ENCODE measurements around the gene SLC36A3. TPM values are rescaled to one million over a fixed set of nuclear protein-coding genes. Genes with fewer than 3 reads are reported as not detected.
"Not testable (repeated sequence)": the region's sequence is repeated elsewhere in the genome, so short reads cannot be mapped to it uniquely, and the experiment has no call there.

SLC36A3 gene
- total RNA-seq, 1 donor from 2014 or later: not detected

- intact Hi-C loops (cut with DNase I): loop anchor here (10.0 kb wide), 1 partner anchor 191 kb away; no protein-coding TSS in a partner anchor
- H3K27ac ChIP-seq: no peak overlapping the region
- TF ChIP-seq CTCF (IDR thresholded peaks at IDR 0.05): no peak
- H3K36me3 ChIP-seq: no peaks in the 10 kb centered on the region
- no peaks in the 10 kb centered on the region for H3K9me3 ChIP-seq
- no peak for DNase-seq (ENCODE audit: low spot score in 2 of 2)
- H3K27me3 ChIP-seq: no peaks in the 10 kb centered on the region
- no peaks in the 10 kb centered on the region for H3K4me1 ChIP-seq
- no peak overlapping the region for H3K4me3 ChIP-seq
Measured at GRCh38 chr5:151245680-151246219, 57.8 kb downstream of the SLC36A3 start.

GRCh38 chr5:151244206-151244605 lies 59.4 kb downstream of the SLC36A3 start:
- no peak for DNase-seq (ENCODE audit: low spot score in 2 of 2)
- no peak for TF ChIP-seq CTCF (IDR thresholded peaks at IDR 0.05)
- intact Hi-C loops (cut with DNase I): loop anchor here (10.0 kb wide), 1 partner anchor 189 kb away; no protein-coding TSS in a partner anchor
- H3K27ac ChIP-seq: no peak overlapping the region
- H3K36me3 ChIP-seq: no peaks in the 10 kb centered on the region
- no peaks in the 10 kb centered on the region for H3K4me1 ChIP-seq
- H3K27me3 ChIP-seq: no peaks in the 10 kb centered on the region
- no peaks in the 10 kb centered on the region for H3K9me3 ChIP-seq
- H3K4me3 ChIP-seq: no peak overlapping the region

GRCh38 chr5:151243564-151243963 lies 60.0 kb downstream of the SLC36A3 start:
- H3K36me3 ChIP-seq: no peaks in the 10 kb centered on the region
- H3K9me3 ChIP-seq: no peaks in the 10 kb centered on the region
- no peak for TF ChIP-seq CTCF (IDR thresholded peaks at IDR 0.05)
- DNase-seq (ENCODE audit: low spot score in 2 of 2): no peak
- H3K27ac ChIP-seq: no peak overlapping the region
- no peak overlapping the region for H3K4me3 ChIP-seq
- intact Hi-C loops (cut with DNase I): loop anchor here (10.0 kb wide), 1 partner anchor 189 kb away; no protein-coding TSS in a partner anchor
- H3K27me3 ChIP-seq: no peaks in the 10 kb centered on the region
- no peaks in the 10 kb centered on the region for H3K4me1 ChIP-seq

GRCh38 chr5:151243127-151243526 lies 60.4 kb downstream of the SLC36A3 start:
- Histone ChIP-seq H3K4me3 (no peak overlapping the region), H3K36me3 (no peaks in the 10 kb centered on the region), H3K4me1 (peaks cover 0 to 1% of the 10 kb centered on the region in 2 donors), H3K27ac (no peak overlapping the region), H3K9me3 (no peaks in the 10 kb centered on the region), H3K27me3 (no peaks in the 10 kb centered on the region)
- no peak for DNase-seq (ENCODE audit: low spot score in 2 of 2)
- no peak for TF ChIP-seq CTCF (IDR thresholded peaks at IDR 0.05)
- intact Hi-C loops (cut with DNase I): loop anchor here (10.0 kb wide), 1 partner anchor 188 kb away; no protein-coding TSS in a partner anchor

- peaks cover 0 to 4% of the 10 kb centered on the region in 2 donors for H3K4me1 ChIP-seq
- H3K36me3 ChIP-seq: no peaks in the 10 kb centered on the region
- H3K27me3 ChIP-seq: no peaks in the 10 kb centered on the region
- no peak overlapping the region for H3K4me3 ChIP-seq
- TF ChIP-seq CTCF (IDR thresholded peaks at IDR 0.05): no peak
- no peak overlapping the region for H3K27ac ChIP-seq
- no peaks in the 10 kb centered on the region for H3K9me3 ChIP-seq
- intact Hi-C loops (cut with DNase I): loop anchor here (10.0 kb wide), 1 partner anchor 186 kb away; no protein-coding TSS in a partner anchor
- no peak for DNase-seq (ENCODE audit: low spot score in 2 of 2)
Measured at GRCh38 chr5:151240924-151241635, 62.5 kb downstream of the SLC36A3 start.

- H3K27ac ChIP-seq; H3K36me3 ChIP-seq; H3K27me3 ChIP-seq; H3K4me1 ChIP-seq; H3K9me3 ChIP-seq; H3K4me3 ChIP-seq; DNase-seq (ENCODE audit: low spot score in 2 of 2): not testable (repeated sequence)
- intact Hi-C loops (cut with DNase I): loop anchor here (10.0 kb wide), 1 partner anchor 186 kb away; no protein-coding TSS in a partner anchor
Measured at GRCh38 chr5:151240268-151240835, 63.2 kb downstream of the SLC36A3 start.

All from ascending aorta (tissue), 2 donors.